ENCODE results near the gene LMBR1.
"Not testable (repeated sequence)": the region's sequence is repeated elsewhere in the genome, so short reads cannot be mapped to it uniquely, and the experiment has no call there.

Gene LMBR1

DNA sequence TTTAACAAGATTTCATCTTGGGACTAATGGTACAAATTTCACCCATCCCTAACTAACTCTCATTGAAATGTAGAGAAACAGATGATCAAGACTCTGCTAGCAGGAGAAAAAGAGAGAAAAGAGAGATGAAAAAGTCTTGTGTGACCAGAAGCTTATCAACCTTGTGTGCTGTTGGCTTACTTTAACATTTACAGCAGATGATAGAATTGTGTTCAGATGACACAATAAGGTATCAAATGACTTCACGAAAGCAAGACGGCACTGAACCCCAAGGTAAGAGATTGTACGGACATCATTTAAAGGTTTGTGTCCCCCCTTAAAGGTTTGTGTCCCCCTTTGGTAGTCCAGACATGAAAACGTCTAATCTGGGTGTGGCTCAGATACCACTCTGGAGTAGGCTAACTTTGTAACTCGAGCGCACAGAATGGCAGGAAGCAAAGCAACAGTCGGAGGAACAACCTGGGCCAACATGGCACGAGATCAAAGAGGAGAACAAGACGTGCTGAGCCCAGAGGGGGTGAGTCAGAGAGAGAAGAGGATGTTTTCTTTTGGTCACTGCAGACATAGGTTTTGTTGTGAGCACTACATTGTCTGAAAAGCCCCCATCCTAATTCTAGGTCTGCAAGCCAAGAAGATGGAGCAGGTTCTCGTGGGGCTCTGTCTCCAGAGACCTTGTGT is 10.4 kb upstream of the LMBR1 start:
- Histone ChIP-seq H3K9me3 (ENCODE audit: control insufficient read depth, insufficient read depth, low read depth, low read length) (no peaks in the 10 kb centered on the region), H3K27me3 (ENCODE audit: control insufficient read depth, insufficient read depth, low read length) (no peaks in the 10 kb centered on the region), H3K27ac (ENCODE audit: low read depth, low read length) (no peak overlapping the region), H3K9ac (ENCODE audit: low read length) (no peak overlapping the region), H3K4me1 (ENCODE audit: control insufficient read depth, insufficient read depth, low read length) (no peaks in the 10 kb centered on the region), H3K36me3 (ENCODE audit: control insufficient read depth, insufficient read depth, low read length) (no peaks in the 10 kb centered on the region), H3K4me3 (ENCODE audit: low read depth, low read length) (no peak overlapping the region)

DNA sequence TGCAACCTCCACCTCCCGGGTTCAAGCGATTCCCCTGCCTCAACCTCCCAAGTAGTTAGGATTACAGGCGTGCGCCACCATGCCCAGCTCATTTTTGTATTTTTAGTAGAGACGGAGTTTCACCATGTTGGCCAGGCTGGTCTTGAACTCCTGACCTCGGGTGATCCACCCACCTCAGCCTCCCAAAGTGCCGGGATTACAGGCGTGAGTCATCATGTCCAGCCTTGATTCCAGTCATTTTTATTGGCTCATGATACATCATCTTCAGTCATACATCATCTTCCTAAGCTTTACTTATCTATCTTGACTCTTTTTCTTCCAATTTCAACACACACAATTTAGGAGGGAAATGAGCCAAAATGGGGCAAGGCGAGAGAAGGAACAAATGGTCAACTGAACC is 7.1 kb upstream of the LMBR1 start:
- not testable (repeated sequence) for H3K4me3 ChIP-seq (ENCODE audit: low read depth, low read length); H3K9ac ChIP-seq (ENCODE audit: low read length); H3K27me3 ChIP-seq (ENCODE audit: control insufficient read depth, insufficient read depth, low read length); H3K27ac ChIP-seq (ENCODE audit: low read depth, low read length); H3K36me3 ChIP-seq (ENCODE audit: control insufficient read depth, insufficient read depth, low read length); H3K4me1 ChIP-seq (ENCODE audit: control insufficient read depth, insufficient read depth, low read length); H3K9me3 ChIP-seq (ENCODE audit: control insufficient read depth, insufficient read depth, low read depth, low read length)

DNA sequence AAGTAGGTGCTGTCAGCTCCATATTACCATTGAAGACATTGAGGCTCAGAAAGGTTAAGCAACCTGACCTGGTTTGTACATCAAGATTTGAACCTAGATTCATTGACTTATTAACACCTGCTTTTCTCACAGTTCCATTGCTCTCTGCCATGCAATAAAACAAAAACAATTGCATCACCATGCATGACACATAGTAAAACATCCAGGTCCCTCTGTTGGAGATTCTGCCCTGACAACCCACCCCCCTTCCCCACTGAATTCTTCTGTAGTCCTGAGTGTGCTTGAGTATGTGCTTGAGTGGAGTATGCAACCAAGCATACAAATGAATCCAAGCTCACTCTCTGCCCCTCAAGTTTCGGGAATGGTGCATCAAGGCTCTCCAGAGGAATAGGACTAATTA is 6.0 kb upstream of the LMBR1 start:
- H3K9ac ChIP-seq (ENCODE audit: low read length): no peak overlapping the region
- H3K4me3 ChIP-seq (ENCODE audit: low read depth, low read length): no peak overlapping the region
- no peaks in the 10 kb centered on the region for H3K27me3 ChIP-seq (ENCODE audit: control insufficient read depth, insufficient read depth, low read length)
- H3K36me3 ChIP-seq (ENCODE audit: control insufficient read depth, insufficient read depth, low read length): no peaks in the 10 kb centered on the region
- H3K27ac ChIP-seq (ENCODE audit: low read depth, low read length): no peak overlapping the region
- no peaks in the 10 kb centered on the region for H3K9me3 ChIP-seq (ENCODE audit: control insufficient read depth, insufficient read depth, low read depth, low read length)
- peaks cover 4% of the 10 kb centered on the region; the same call in 1 of the 2 replicates for H3K4me1 ChIP-seq (ENCODE audit: control insufficient read depth, insufficient read depth, low read length)

DNA sequence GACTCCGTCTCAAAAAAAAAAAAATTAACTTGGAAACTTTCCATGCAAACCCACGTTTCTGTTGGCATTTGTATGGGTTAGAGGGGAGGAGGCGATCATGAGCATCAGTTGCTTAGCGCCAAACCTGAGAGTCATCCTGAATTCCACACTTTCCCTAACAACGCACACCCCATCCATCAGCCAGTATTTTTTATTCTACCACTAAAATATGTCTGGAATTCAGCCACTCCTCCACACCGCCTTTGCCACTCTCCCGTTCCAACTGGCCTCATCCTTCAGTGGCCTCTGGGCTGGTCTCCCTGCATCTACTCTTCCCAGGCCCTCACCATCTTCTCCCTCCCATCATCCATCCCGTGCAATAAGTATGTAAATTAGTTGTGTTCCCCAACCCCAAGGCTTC is 4.7 kb upstream of the LMBR1 start:
- no peaks in the 10 kb centered on the region for H3K9me3 ChIP-seq (ENCODE audit: control insufficient read depth, insufficient read depth, low read depth, low read length)
- no peak overlapping the region for H3K27ac ChIP-seq (ENCODE audit: low read depth, low read length)
- H3K27me3 ChIP-seq (ENCODE audit: control insufficient read depth, insufficient read depth, low read length): no peaks in the 10 kb centered on the region
- peaks cover 4% of the 10 kb centered on the region; the same call in 1 of the 2 replicates for H3K4me1 ChIP-seq (ENCODE audit: control insufficient read depth, insufficient read depth, low read length)
- no peaks in the 10 kb centered on the region for H3K36me3 ChIP-seq (ENCODE audit: control insufficient read depth, insufficient read depth, low read length)
- no peak overlapping the region for H3K4me3 ChIP-seq (ENCODE audit: low read depth, low read length)
- no peak overlapping the region for H3K9ac ChIP-seq (ENCODE audit: low read length)

DNA sequence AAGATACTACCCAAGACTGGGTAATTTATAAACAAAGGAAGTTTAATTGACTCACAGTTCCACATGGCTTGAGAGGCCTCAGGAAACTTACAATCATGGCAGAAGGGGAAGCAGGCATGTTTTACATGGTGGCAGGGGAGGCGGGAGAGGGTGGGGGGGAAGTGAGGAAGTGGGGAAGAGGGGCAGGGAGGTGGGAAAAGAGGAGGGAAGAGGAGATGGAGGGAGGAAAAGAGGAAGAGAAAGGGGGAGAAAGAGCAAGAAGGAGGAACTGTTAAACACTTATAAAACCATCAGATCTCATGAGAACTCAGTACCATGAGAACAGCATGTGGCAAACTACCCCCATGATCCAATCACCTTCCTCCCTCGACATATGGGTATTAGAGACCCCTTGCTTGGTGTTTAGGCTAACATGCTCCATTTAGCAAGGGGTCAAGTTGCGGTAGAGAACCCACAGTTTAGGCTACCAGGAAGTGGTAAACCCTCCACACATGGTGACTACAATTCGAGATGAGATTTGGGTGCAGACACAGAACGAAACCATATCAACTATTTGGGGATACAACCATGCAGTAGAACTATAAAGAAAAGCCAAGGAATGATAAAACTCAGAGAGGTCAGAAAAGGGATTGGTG is 3.5 kb upstream of the LMBR1 start:
- H3K9me3 ChIP-seq (ENCODE audit: control insufficient read depth, insufficient read depth, low read depth, low read length): no peaks in the 10 kb centered on the region
- no peak overlapping the region for H3K27ac ChIP-seq (ENCODE audit: low read depth, low read length)
- no peak overlapping the region for H3K4me3 ChIP-seq (ENCODE audit: low read depth, low read length)
- H3K27me3 ChIP-seq (ENCODE audit: control insufficient read depth, insufficient read depth, low read length): no peaks in the 10 kb centered on the region
- no peak overlapping the region for H3K9ac ChIP-seq (ENCODE audit: low read length)
- peaks cover 4% of the 10 kb centered on the region; the same call in 1 of the 2 replicates for H3K4me1 ChIP-seq (ENCODE audit: control insufficient read depth, insufficient read depth, low read length)
- no peaks in the 10 kb centered on the region for H3K36me3 ChIP-seq (ENCODE audit: control insufficient read depth, insufficient read depth, low read length)

DNA sequence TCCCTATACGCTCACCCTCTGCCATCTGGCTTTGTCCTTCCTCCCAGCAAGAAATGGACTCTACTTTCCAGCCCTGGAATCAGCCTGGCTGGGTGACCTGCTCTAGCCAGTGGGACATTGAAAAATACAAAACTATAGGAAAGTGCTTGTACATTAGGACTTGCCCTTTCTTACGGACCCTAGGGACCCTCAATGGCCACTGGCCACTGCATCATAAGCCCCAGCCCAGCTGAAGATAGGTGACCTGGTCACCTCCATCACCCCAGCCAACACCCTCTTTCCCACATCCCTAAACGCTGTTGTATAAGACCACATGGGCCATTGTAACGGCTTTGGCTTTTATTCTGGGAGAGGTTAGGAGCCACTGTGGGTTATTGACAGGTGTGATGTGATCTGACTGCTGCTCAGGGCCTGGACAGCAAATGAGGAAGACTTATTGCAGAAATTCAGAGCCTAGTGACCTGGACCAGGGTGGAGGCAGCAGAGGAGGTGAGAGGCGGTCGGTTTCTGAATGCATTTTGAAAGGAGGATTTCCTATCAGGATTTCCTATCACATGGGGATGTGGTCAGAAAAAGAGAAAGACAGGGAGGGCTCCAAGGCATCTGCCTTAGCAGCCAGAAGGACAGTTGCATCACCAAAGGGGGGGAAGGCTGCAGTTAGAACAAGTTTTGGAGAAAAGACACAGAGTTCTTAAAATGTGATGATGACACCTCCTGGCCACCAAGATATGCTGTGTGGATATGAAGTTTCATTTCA is 2.2 kb upstream of the LMBR1 start:
- H3K36me3 ChIP-seq (ENCODE audit: control insufficient read depth, insufficient read depth, low read length): no peaks in the 10 kb centered on the region
- H3K9me3 ChIP-seq (ENCODE audit: control insufficient read depth, insufficient read depth, low read depth, low read length): no peaks in the 10 kb centered on the region
- H3K9ac ChIP-seq (ENCODE audit: low read length): no peak overlapping the region
- no peak overlapping the region for H3K27ac ChIP-seq (ENCODE audit: low read depth, low read length)
- H3K4me3 ChIP-seq (ENCODE audit: low read depth, low read length): no peak overlapping the region
- H3K4me1 ChIP-seq (ENCODE audit: control insufficient read depth, insufficient read depth, low read length): peaks cover 4% of the 10 kb centered on the region; the same call in 1 of the 2 replicates
- no peaks in the 10 kb centered on the region for H3K27me3 ChIP-seq (ENCODE audit: control insufficient read depth, insufficient read depth, low read length)

DNA sequence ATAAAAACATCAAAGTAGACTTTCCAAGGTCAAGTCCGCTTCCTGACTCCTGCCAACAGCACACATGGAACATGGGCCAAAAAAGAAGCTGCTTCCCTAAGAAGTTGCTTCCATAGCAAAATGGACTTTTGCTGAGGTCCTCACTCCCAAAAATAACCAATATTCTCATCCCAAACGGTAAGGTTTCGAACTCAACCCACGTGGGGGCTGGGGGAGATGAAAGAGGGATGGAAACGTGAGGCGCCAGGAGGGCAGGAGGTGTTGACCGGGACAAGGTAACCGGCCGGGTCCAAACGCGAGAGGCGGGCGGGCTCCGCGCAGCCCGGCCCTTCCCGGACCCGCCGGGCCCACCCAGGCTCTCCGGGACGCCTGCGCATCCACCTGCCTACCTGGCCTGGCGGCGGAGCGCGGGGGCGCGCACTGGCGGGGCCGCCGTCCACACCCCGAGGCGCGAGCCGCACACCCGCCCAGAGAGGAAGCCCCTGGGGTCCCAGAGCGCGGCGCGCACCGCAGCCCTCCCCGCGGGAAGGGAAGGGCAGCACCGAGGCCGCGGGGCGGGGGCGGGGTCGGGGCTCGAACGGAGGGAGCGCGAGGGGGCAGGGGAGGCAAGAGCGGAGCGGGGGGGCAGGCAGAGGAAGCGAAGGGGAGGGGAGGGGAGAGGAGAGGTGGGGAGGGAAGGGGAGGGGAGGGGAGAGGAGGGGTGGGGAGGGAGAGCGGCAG is 742 bp downstream of the LMBR1 start:
- Histone ChIP-seq H3K9ac (ENCODE audit: low read length) (peak overlapping the region; percentile 85), H3K27ac (ENCODE audit: low read depth, low read length) (0 out of 2 replicates have a peak overlapping the region, but pooled peaks have one; percentile 75), H3K27me3 (ENCODE audit: control insufficient read depth, insufficient read depth, low read length) (no peaks in the 10 kb centered on the region), H3K4me1 (ENCODE audit: control insufficient read depth, insufficient read depth, low read length) (no peaks in the 10 kb centered on the region), H3K36me3 (ENCODE audit: control insufficient read depth, insufficient read depth, low read length) (no peaks in the 10 kb centered on the region), H3K4me3 (ENCODE audit: low read depth, low read length) (peak overlapping the region; percentile 93), H3K9me3 (ENCODE audit: control insufficient read depth, insufficient read depth, low read depth, low read length) (no peaks in the 10 kb centered on the region)

DNA sequence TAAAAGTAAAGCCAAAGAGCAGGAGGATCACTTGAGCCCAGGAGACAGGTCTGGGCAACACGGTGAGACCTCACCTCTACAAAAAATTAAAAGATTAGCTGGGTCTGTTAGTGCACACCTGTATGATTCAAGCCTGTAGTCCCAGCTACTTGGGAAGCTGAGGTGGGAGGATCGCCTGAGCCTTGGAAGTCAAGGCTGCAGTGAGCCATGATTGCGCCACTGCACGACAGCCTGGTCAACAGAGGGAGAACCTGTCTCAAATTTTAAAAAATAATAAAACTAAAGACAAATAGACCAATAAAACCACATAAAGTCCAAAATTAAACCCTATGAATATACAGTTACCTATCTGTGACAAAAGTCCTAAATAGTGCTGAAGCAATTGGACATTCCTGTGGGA is 3.2 kb downstream of the LMBR1 start:
- Histone ChIP-seq H3K4me3 (ENCODE audit: low read depth, low read length) (no peak overlapping the region), H3K4me1 (ENCODE audit: control insufficient read depth, insufficient read depth, low read length) (no peaks in the 10 kb centered on the region), H3K9me3 (ENCODE audit: control insufficient read depth, insufficient read depth, low read depth, low read length) (no peaks in the 10 kb centered on the region), H3K36me3 (ENCODE audit: control insufficient read depth, insufficient read depth, low read length) (no peaks in the 10 kb centered on the region), H3K27me3 (ENCODE audit: control insufficient read depth, insufficient read depth, low read length) (no peaks in the 10 kb centered on the region), H3K9ac (ENCODE audit: low read length) (no peak overlapping the region), H3K27ac (ENCODE audit: low read depth, low read length) (no peak overlapping the region)

DNA sequence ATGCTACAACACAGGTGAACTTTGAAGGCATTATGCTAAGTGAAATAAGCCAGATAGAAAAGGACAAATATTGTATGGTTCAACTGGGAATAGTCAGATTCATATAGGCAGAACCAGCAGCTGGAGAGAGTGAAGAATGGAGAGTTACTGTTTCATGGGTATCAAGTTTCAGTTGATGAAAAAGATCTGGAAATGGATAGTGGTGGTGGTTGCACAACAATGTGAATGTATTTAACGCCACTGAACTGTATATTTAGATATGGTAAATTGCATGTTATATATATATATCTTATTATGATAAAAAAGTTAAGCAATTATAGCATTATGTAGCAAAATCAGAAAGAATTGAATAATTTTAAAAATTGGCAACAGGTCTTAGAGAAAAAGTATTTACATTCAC is 3.9 kb downstream of the LMBR1 start:
- Histone ChIP-seq H3K9ac (ENCODE audit: low read length) (no peak overlapping the region), H3K4me3 (ENCODE audit: low read depth, low read length) (no peak overlapping the region), H3K9me3 (ENCODE audit: control insufficient read depth, insufficient read depth, low read depth, low read length) (no peaks in the 10 kb centered on the region), H3K27me3 (ENCODE audit: control insufficient read depth, insufficient read depth, low read length) (no peaks in the 10 kb centered on the region), H3K36me3 (ENCODE audit: control insufficient read depth, insufficient read depth, low read length) (no peaks in the 10 kb centered on the region), H3K4me1 (ENCODE audit: control insufficient read depth, insufficient read depth, low read length) (no peaks in the 10 kb centered on the region), H3K27ac (ENCODE audit: low read depth, low read length) (no peak overlapping the region)

DNA sequence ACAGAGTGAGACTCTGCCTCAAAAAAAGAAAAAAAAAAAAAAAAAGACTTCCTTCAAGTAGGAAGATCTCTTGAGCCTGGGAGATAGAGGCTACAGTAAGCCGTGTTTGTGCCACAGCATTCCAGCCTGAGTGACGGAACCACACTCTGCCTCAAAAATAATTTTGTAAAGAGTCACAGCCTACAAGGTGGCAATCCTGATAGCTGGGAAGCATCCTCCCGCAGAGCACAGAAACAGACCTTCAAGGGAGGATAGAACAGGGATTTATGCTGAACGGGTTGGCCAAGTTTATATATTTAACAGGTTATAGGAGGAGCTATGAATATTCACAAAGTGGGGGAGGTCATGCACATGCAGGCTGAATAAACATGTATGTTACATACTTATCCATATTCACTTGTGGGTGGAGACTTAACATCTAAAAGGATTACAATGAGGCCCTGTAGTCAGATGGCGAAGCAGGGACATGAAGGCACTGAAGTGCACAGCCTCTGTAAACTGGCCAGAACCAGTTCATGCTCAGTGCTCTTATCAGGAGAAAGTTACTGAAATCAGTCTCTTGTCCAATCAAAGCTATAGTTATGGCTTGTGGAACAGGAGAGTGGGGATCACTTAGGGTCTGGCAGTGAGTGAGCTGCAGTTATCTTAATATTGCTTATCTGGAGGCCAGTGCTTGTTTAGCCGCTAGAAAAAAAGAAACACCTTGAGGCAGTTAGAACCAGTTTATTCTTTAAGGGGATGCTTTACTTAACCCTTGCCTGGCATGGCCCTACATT is 6.8 kb downstream of the LMBR1 start:
- no peak overlapping the region for H3K9ac ChIP-seq (ENCODE audit: low read length)
- no peak overlapping the region for H3K4me3 ChIP-seq (ENCODE audit: low read depth, low read length)
- H3K9me3 ChIP-seq (ENCODE audit: control insufficient read depth, insufficient read depth, low read depth, low read length): peaks cover 8% of the 10 kb centered on the region; the same call in 1 of the 2 replicates
- no peak overlapping the region for H3K27ac ChIP-seq (ENCODE audit: low read depth, low read length)
- H3K36me3 ChIP-seq (ENCODE audit: control insufficient read depth, insufficient read depth, low read length): 0 out of 2 replicates have a peak, but pooled peaks cover 5% of the 10 kb centered on the region
- H3K27me3 ChIP-seq (ENCODE audit: control insufficient read depth, insufficient read depth, low read length): no peaks in the 10 kb centered on the region
- no peaks in the 10 kb centered on the region for H3K4me1 ChIP-seq (ENCODE audit: control insufficient read depth, insufficient read depth, low read length)

Measured in HUES6 (cell line).